ENCODE measurements around the gene BABAM2.
"Not testable (repeated sequence)": the region's sequence is repeated elsewhere in the genome, so short reads cannot be mapped to it uniquely, and the experiment has no call there.

BABAM2 gene

DNA sequence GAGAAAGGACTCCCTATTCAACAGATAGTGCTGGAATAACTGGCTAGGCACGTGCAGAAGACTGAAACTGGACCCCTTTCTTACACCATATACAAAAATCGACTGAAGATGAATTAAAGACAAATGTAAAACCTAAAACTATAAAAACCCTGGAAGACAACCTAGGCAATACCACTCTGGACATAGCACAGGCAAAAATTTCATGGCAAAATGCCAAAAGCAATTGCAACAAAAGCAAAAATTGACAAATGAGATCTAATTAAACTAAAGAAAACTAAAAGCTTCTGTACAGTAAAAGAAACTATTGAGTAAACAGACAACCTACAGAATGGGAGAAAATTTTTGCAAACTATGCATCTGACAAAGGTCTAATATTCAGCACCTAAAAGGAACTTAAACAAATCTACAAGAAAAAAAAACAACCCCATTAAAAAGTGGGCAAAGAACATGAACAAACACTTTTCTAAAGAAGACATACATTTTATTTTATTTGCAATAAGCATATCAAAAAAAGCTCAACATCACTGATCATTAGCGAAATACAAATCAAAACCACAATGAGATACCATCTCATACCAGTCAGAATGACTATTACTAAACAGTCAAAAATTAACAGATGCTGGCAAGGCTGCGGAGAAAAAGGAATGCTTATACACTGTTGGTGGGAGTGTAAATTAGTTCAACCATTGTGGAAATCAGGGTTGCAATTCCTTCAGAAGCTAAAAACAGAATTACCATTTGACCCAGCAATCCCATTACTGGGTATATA lies 8.5 kb upstream of the BABAM2 start:
- DNase-seq = not testable (repeated sequence)

DNA sequence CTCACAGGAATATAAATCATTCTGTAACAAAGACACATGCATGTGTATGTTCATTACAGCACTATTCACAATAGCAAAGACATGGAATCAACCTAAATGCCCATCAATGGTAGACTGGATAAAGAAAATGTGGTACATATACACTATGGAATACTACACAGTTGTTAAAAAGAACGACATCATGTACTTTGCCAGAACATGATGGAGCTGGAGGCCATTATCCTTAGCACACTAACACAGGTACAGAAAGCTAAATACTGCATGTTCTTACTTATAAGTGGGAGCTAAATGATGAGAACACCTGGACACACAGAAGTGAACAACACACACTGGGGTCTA lies 8.0 kb upstream of the BABAM2 start:
- DNase-seq = not testable (repeated sequence)

DNA sequence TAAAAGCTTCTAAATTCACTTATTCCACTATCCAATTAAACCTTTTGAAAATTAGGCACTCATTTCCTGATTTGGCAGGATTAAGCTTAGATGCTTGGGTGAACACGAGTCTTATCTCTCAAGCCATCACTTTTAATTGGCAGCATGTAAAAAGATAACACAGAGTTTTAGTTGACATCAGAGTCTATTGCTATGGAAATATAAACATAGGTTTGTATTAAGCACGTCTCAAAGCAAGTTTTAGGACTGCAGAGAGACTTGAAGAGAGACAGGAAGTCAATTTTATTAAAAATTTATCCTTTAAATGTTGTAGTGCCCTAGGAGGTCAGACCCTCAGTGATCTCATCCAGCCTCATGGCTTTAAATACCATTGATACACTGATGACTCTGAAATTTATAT lies 5.9 kb upstream of the BABAM2 start:
- DNase-seq = no peak

DNA sequence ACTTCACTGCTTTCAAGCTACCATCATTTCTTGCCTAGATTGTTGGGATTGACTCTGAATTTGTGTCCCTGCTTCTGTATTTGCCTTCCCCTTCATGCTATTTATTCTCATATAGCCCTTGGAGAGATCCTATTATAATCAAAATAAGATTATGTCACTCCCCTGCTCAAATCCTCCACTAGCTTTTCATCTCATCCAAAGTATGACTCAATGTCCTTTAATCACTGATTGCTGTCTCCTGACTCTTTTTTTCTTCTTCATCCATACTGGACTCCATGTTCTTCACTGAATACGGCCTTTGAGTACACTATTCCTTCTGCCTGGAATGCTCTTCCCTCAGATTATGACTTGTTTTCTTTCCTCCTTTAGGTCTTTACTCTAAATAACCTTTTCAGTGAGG lies 5.3 kb upstream of the BABAM2 start:
- DNase-seq = no peak

DNA sequence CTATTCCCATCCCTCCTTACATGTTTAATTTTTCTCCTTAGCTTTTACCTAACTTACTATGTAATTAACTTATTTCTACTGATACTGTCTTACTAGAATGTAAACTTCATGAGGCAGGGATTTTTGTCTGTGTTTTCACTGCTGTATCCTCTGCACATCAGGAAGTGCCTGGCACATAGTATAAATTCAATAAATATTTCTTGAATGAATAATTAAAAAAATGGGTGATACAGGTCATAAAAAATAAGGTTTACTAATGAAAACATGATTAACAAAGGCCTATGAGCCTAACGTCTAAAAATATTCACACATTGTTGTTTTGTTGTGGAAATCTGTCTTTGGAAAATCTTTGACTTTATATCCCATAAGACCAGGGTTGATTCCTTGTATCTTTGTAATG lies 4.9 kb upstream of the BABAM2 start:
- DNase-seq = no peak

DNA sequence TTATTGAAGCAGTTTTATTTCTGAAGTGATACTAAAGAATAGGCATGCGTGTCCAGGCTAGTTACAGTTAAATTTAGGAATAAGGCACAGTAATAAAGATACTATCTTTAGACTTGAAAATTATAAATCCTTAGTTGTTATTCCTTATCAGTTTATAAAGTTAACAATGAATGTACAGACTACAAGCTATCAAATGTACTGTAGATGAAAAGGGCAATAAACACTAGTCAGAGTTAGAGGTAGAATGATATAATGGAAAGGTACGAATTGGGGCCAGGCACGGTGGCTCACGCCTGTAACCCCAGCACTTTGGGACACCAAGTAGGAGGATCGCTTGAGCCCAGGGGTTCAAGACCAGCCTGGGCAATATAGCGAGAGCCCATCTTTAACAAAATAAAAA lies 4.2 kb upstream of the BABAM2 start:
- DNase-seq = no peak

DNA sequence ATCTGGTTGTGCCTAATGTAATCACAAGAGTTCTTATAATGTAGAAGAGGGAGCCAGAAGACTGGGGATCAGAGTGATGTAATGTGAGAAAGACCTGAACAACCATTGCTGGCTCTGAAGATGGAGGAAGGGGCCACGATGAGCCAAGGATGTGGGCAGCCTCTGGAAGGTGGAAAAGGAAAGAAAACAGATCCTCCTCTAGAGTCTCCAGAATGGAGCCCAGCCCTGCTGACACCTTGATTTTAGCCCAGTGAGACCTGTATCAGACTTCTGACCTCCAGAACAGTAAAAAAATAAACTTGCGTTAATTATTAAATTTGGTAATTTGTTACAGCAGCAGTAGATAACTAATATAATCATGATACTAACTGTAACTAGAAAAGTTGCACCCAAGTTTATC lies 3.4 kb upstream of the BABAM2 start:
- no peak for DNase-seq

DNA sequence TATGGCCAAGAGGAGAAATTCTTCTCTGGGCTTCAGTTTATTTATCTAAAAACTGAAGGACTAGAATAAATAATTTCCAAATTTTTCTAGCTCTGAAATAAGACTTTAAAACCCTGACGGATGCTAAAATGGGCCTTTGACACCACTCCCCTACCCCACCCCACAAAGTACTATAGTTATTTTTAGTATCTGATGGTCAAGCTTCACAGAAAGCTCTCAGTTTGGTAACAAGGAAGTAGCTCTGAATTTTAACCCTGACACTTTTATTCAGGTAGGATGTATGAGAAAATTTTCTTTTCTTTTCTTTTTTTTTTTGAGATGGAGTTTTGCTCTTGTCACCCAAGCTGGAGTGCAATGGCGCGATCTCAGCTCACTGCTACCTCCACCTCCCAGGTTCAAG lies 2.7 kb upstream of the BABAM2 start:
- DNase-seq = no peak

DNA sequence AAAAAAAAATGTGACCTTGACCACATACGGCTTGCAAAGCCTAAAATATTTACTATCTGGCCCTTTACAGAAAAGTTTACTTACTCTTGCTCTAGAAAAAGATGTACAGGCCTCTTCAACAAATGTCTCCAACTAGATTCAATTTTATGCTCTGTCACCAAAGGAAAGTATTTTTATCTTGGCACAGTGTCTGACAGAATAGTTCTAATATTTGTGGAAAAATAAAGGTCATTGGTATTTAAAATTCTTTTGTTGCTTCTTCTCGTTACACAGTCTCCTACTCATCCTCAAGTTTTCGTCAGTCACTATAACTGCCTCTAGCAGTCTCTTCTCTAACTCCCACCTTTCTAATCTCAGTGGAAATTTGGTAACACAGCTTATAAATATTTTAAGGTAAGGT lies 1.7 kb upstream of the BABAM2 start:
- DNase-seq = no peak

DNA sequence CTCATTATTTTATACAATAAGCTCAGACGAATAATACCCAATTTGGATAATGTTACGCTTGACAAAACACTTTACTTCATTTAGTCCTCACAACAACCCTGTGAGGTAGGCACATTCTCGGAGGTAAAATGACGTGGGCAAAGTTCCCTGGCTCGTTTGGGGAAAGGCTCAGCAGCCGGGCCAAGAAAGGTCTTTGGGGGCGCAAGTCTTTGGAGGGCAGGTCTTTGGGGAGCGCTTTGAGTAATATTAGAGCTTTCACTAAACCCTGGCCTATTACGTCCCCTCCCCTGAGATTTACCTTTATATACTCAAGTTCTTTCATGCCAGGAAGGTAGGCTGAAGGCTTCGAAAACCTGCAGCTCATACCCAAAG lies 769 bp upstream of the BABAM2 start:
- DNase-seq = no peak

DNA sequence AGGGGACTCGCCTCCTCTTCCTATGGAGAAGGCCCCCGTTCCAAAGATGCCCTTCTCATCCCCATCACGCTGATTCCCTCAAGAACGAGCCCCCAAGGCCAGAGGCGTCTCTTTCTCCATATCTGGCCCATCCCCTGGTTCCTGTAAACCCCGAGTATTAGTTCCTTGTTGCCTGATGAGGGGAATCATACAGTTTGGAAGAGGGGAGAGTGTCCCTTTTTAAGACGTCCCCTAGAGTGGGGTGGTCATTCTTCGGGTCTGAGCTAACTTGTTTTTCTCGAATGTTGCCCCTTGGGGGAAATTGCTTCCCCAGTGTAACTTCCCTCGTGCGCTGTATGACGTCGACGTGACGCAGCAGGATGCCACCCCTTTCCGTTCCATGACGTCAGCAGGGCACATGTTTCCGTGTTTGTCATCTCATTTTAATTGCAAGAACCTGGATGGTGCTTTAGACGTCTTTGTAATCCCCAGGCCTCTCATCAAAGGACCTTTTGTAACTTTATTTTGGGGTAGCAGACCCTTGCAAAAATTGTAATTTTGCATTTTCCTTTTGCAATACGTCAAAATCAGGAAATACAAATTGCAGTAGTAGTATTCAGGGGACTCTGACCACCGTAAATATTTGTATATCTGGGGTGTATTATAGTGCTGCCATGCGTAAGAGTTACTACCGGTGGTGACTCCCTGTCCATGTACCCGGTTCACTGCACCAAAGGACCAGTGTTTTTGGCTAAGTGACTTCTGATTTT lies 569 bp downstream of the BABAM2 start:
- peak; percentile 84 for DNase-seq

DNA sequence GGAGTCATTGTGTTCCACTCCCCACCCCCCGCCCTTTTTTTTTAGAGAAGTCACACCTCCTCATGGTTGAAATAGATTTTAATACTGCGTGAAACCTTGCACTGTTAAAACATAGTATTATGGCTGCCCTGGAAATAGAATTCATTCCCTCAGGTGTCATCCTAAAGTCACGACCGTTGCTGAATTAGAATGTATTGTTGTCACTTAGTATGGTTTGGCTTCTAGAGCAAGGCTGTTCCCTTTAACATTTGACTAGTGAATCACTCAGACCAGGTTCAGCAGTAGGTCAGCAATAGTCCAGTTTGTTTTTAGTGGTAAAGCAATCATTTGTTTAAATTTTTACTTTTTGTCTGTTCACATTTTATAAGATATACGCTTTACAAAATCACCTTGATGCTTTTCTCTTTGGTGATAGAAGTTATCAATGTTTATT lies 1.2 kb downstream of the BABAM2 start:
- DNase-seq = no peak

DNA sequence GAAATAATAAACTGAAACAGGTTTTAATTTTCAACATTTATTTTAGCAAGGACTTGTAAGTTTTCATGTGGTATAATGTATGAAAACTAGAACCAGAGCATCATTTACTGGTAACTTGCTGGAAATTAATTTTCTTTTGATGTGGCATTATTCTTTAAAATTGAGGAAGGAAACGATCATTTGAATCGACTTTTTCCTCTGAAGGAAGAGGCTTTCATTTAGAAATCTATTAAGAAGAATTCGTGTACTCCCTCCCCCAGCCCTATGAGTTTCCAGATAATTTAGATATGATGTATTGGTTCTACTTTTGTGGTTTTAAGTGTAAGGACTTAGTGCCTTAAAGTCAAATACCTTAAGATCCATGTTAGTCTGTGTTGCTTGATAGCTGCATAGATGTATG lies 2.5 kb downstream of the BABAM2 start:
- no peak for DNase-seq

DNA sequence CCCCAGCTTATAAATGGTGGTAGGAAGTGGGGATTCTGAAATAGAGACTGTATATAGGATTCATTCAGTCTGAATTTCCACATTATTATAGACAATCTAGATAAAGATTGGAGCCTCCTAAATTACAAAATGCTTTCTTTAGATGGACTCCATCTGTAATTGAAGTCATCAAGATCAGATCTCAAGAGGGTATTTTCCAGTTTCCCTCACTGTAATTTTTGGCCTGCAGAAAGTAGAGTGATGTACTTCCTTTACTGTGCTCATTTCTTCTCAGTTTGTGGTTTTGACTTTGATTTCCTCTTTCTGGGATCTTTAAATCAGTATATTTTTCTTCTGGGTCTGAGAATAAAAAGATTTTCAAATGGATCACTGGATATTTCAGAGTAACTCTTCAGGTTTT lies 7.2 kb downstream of the BABAM2 start:
- DNase-seq = no peak

DNA sequence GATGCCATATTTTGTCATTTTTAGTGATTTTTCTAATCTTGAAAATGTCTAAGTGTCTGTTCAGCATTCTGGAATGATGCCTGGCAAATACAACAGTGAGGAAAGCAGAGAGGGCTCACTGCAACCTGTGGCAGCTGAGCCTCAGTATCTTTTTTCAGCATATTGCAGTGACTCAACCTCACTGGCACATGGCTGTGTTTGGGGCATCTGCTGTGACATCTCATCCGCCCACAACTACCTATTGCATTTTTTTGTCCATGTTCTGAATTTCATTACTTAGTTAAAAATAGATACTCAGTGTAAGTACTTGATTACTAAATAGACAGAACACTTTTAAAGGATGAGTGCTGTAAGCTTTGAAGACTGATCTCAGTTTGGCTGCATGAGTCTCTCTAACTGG lies 10.7 kb downstream of the BABAM2 start:
- peak; percentile 70 for DNase-seq

DNA sequence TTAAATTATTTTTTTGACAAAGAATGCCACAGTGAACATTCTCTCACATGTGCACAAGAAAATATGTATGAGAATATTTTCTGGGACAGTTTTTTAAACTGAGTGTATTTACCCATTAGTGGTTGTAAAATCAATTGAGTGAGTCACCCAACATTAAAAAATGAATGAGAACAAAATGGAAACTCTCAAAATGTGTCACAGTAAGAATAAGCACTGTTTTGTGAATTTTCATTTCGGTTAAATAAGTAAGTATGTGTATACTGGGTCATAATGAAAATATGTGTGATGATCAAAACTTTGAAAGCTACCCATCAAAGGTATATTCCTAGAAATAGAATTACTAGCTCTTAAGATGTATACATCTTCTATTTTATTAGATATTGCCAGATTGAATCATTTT lies 11.6 kb downstream of the BABAM2 start:
- no peak for DNase-seq

DNA sequence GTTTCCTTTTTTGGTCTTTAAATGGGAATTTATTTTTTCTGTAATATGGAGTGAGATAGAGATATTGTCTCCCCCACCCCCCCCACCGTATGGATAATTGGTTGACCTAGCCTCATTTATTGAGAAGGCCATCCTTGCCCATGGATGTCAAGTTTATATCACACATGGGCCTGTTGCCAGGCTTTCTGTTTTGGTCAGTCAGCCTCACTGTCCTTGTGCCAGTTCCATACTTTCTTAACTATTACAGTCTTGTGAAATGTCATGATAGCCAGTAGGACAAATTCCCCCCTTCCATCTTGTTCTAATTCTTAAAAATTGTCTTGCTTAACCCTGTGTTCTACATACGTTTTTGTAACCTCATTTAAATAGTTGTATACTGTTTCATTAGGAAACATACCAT lies 12.5 kb downstream of the BABAM2 start:
- DNase-seq = no peak

DNA sequence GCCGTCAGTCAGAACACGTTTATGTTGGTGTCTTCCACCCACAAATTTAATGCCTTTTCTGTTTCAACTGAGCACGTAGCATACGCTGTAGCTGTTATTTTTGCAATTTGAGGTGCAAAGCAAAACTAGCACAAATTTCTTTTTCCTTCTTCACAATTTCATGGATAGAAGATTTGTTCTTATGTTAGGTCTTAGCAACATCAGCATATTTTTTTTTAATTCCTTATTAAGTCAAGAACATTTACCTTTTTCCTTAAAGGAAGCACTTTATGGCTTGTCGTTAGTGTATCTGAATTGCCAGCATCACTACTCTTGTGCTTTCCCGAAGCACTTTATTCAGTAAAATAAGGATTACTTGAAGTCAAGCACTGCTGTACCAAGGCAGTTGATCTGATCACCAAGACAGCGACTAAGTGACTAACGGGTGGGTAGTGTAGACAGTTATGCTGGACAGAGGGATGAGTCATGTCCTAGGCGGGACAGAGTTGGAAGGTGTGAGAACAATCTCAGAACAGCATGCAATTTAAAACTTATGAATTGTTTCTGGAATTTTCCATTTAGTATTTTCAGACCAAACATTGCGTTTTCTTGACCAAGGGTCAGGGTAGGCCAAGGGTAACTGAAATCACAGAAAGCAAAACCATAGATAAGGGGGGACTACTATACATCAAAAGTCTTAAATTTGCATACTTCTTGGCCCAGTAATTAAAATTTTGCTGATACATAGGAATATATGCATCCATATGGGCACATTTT lies 13.3 kb downstream of the BABAM2 start:
- peak; percentile 62 for DNase-seq

DNA sequence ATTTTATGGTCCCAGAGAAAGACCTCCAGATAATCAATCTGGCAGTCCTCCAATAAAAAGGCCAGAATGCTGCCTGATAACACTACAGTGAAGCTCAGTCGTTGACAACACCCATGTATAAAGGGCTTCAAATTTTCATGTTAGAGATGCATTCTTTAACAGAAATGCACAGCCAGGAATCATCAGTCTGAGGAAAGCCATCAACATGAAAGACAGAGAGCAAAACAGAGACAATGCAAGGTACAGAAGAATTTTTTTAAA lies 13.8 kb downstream of the BABAM2 start:
- peak; percentile 88 for DNase-seq

DNA sequence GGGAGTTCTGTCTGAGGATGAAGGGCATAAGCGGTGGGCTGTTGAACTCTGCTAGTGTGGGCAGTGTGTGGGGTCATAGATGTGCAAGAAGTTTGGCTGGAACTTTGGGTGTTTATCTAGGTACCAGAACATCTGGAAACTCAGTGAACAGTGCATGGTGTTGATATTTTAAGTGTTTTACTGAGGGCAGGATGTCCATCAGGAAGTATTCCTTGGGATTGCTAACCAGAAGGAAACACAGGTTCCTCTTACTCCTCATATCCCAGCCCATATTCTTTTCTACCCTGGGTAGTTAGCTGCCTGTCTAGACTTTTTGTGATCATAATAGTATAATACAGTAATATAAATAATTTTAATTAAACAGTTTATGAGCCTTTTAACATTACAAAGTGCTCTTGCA lies 15.5 kb downstream of the BABAM2 start:
- DNase-seq = no peak

DNA sequence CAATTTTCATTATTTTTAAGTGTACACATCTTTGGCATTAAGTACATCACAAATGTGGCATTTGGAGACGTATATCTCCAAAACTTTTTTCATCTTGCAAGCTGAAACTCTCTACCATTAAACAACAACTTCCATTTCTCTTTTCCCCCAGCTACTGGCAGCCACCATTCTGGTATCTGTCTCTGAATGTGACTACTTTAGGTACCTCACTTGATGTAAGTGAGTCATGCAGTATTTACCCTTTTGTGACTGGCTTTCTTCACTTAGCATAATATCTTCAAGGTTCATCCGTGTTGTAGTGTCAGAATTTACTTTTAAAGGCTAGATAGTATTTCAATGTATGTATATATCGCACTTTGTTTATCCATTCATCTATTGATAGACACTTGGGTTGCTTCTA lies 17.0 kb downstream of the BABAM2 start:
- DNase-seq = no peak

DNA sequence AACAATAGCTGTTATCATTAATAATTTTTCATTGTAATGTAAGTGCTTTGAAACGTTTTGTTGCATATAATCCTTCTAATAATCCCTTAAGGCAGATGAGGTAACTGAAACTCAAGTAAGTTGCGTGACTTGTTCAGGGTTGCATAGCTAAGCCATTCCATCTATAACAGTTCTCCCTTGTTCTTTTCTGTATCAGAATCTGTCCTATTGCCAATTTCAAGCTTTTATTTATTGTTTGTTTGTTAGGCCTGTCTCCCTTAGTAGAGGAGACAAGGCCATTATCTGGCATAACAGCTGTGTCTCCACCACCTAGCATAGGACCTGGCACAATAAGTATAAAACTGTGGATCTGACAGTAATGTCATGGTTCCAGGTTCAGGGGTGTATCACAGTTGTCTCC lies 19.4 kb downstream of the BABAM2 start:
- peak; percentile 55 for DNase-seq

DNA sequence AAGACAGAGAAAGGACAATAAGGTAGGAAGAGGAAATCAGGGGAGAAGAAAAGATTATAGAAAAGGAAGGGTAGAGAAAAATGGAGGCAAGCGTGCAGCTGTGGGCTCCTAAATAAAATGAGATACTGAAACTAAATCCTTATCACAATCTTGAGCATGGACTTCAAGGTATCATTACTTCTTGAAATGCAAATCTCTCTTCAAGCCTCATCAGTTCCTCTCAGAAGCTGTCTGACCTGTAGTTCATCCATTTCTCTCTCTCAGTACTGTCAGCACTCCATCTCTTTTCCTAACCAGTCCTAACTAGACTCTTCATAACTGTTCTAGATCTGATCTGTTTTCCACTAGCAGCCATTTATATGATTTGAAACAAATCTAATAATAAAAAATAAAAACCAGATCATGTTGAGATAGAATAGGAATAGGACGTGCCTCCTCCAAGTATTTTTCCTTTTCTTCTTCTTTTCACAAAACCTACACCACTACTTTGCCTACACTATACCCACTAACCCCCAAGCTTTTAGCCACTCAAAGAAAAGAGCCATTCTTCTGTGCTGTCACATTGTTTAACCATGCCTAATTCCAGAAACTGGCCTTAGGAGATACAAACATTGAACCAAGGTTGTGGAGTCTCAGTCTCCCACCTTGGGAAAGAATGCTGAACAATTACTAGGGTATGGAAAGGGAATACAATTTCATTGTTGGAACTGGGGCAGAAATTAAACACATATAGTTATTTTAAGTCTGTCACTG lies 21.1 kb downstream of the BABAM2 start:
- no peak for DNase-seq

DNA sequence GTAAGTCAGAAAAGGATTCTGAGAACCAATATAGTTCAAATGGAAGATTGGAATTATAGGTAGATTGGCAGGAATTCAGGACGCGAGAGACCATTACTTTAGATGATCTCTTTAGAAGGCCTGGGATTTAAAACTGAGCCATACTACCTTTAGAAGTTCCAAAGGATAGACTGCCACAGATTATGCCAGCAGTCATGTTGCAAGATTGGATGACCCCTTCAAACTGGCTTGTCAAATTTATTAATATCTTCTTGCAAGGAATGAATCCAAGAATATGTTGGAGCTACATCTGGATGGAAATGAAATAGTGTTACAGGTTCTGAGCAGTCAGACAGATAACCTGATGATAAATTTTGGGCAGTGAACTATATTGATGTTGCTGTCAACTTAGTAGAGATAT lies 22.0 kb downstream of the BABAM2 start:
- DNase-seq = no peak

Data from hematopoietic multipotent progenitor cell treated with erythropoietin and hydrocortisone succinate and interleukin-3 and kit ligand, for 8 days (in vitro differentiated cells).